Embryonic facial prominence (tissue), 1 donor: ENCODE measurements around the gene FMNL2.

Experiments
- DNase-seq: peaks from one replicate; pipeline ENCODE4 v3.0.0-alpha.2; 2016; ENCODE audit errors: extremely low spot score

Gene FMNL2

GRCh38 chr2:152447897-152448296 lies 112.9 kb downstream of the FMNL2 start:
- no peak for DNase-seq

GRCh38 chr2:152448606-152449005 lies 113.6 kb downstream of the FMNL2 start:
- no peak for DNase-seq

- DNase-seq: no peak
Measured at GRCh38 chr2:152449578-152449977, 114.6 kb downstream of the FMNL2 start.

- no peak for DNase-seq
Measured at GRCh38 chr2:152450176-152450575, 115.2 kb downstream of the FMNL2 start.

- no peak for DNase-seq
Measured at GRCh38 chr2:152452256-152452973, 117.4 kb downstream of the FMNL2 start.

- DNase-seq: no peak
Measured at GRCh38 chr2:152453129-152453911, 118.3 kb downstream of the FMNL2 start.

- DNase-seq: no peak
Measured at GRCh38 chr2:152454371-152454770, 119.4 kb downstream of the FMNL2 start.

GRCh38 chr2:152454960-152455359 lies 120.0 kb downstream of the FMNL2 start:
- no peak for DNase-seq

GRCh38 chr2:152455738-152456137 lies 120.8 kb downstream of the FMNL2 start:
- no peak for DNase-seq

GRCh38 chr2:152456262-152456661 lies 121.3 kb downstream of the FMNL2 start:
- no peak for DNase-seq

- DNase-seq: no peak
Measured at GRCh38 chr2:152458441-152458940, 123.5 kb downstream of the FMNL2 start.

- no peak for DNase-seq
Measured at GRCh38 chr2:152459091-152459490, 124.1 kb downstream of the FMNL2 start.

GRCh38 chr2:152460567-152460966 lies 125.6 kb downstream of the FMNL2 start:
- DNase-seq: no peak

- no peak for DNase-seq
Measured at GRCh38 chr2:152462120-152462519, 127.1 kb downstream of the FMNL2 start.

GRCh38 chr2:152462779-152463178 lies 127.8 kb downstream of the FMNL2 start:
- no peak for DNase-seq

GRCh38 chr2:152464851-152465470 lies 130.0 kb downstream of the FMNL2 start:
- DNase-seq: no peak

GRCh38 chr2:152465541-152465940 lies 130.6 kb downstream of the FMNL2 start:
- no peak for DNase-seq

GRCh38 chr2:152466041-152466440 lies 131.1 kb downstream of the FMNL2 start:
- no peak for DNase-seq

- DNase-seq: peak; percentile 68
Measured at GRCh38 chr2:152466980-152467676, 132.2 kb downstream of the FMNL2 start.

- no peak for DNase-seq
Measured at GRCh38 chr2:152467677-152468410, 132.9 kb downstream of the FMNL2 start.
